ENCODE results near the gene ABI2.
"Not testable (repeated sequence)": the region's sequence is repeated elsewhere in the genome, so short reads cannot be mapped to it uniquely, and the experiment has no call there.

Gene ABI2

GRCh38 chr2:203418271-203418670 lies 90.1 kb downstream of the ABI2 start:
- no peak for DNase-seq (ENCODE audit: extremely low read depth, low read depth)
- TF ChIP-seq CTCF (IDR thresholded peaks at IDR 0.05; ENCODE audit: low read depth, low read length, missing control alignments): no peak
- no peak overlapping the region for H3K4me3 ChIP-seq (replicated peaks; ENCODE audit: low read depth, low read length)

GRCh38 chr2:203427061-203427460 lies 98.9 kb downstream of the ABI2 start:
- no peak for TF ChIP-seq CTCF (IDR thresholded peaks at IDR 0.05; ENCODE audit: low read depth, low read length, missing control alignments)
- DNase-seq (ENCODE audit: extremely low read depth, low read depth): no peak
- no peak overlapping the region for H3K4me3 ChIP-seq (replicated peaks; ENCODE audit: low read depth, low read length)

- not testable (repeated sequence) for DNase-seq (ENCODE audit: extremely low read depth, low read depth); H3K4me3 ChIP-seq (replicated peaks; ENCODE audit: low read depth, low read length)
Measured at GRCh38 chr2:203429643-203430042, 101.4 kb downstream of the ABI2 start.

GRCh38 chr2:203431391-203432185 lies 103.4 kb downstream of the ABI2 start:
- no peak for DNase-seq (ENCODE audit: extremely low read depth, low read depth)
- H3K4me3 ChIP-seq (replicated peaks; ENCODE audit: low read depth, low read length): no peak overlapping the region
- no peak for TF ChIP-seq CTCF (IDR thresholded peaks at IDR 0.05; ENCODE audit: low read depth, low read length, missing control alignments)

GRCh38 chr2:203432811-203433210 lies 104.6 kb downstream of the ABI2 start:
- no peak overlapping the region for H3K4me3 ChIP-seq (replicated peaks; ENCODE audit: low read depth, low read length)
- TF ChIP-seq CTCF (IDR thresholded peaks at IDR 0.05; ENCODE audit: low read depth, low read length, missing control alignments): no peak
- no peak for DNase-seq (ENCODE audit: extremely low read depth, low read depth)

- no peak for DNase-seq (ENCODE audit: extremely low read depth, low read depth)
- H3K4me3 ChIP-seq (replicated peaks; ENCODE audit: low read depth, low read length): no peak overlapping the region
- no peak for TF ChIP-seq CTCF (IDR thresholded peaks at IDR 0.05; ENCODE audit: low read depth, low read length, missing control alignments)
Measured at GRCh38 chr2:203436496-203436895, 108.3 kb downstream of the ABI2 start.

- no peak overlapping the region for H3K4me3 ChIP-seq (replicated peaks; ENCODE audit: low read depth, low read length)
- TF ChIP-seq CTCF (IDR thresholded peaks at IDR 0.05; ENCODE audit: low read depth, low read length, missing control alignments): no peak
- DNase-seq (ENCODE audit: extremely low read depth, low read depth): no peak
Measured at GRCh38 chr2:203437511-203437910, 109.3 kb downstream of the ABI2 start.
